Stimulated activated CD4-positive, alpha-beta T cell treated with anti-CD3 and anti-CD28 coated beads, Interleukin-2, amount 100 ng/mL, for 48 hours (primary cell): ENCODE data around the gene MAX.

ENCODE experiments used
- DNase-seq, 2 donors: peaks; one replicate each; pipeline ENCODE4 v3.0.0-alpha.2; 2020

The MAX gene, protein sequence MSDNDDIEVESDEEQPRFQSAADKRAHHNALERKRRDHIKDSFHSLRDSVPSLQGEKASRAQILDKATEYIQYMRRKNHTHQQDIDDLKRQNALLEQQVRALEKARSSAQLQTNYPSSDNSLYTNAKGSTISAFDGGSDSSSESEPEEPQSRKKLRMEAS

DNA sequence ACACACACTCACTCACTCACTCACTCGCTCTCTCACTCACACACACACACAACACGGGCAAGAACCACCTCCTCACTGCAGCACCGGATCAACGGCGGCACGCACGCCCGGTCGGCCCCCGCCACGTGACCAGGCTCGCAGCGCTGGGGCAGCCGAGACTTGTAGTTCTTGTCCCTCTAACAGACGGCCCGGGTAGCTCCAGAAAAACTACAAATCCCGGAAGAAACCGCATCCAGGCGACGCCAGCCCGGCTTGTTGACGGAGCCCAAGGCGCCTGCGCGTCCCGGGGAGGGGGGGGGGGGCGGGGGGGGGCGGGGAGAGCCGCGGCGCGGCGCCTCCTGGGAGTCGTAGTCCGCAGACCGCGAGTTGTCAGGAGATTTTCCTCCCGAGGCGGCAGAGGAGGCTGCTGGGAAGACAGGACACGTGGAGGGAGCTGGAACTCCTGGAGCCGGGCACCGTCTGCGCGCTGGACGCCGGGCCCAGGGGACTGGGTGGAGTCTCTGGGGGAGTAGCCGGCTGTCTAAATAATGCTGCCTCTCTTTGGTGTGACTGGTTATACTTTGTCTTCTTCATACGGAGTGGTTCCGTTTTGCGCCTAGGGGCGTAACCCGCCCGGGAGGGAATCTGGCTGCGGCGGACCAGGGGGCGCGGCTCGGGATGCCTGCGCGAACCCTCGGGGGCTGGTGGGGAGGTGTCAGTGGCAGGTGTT is at the start of gene MAX:
MAX (minus strand) TSS at position 77 of the 709 bp plus-strand sequence. CDS start 178 bp downstream, outside the sequence.
- peak; percentile 93 to 94 for DNase-seq

DNA sequence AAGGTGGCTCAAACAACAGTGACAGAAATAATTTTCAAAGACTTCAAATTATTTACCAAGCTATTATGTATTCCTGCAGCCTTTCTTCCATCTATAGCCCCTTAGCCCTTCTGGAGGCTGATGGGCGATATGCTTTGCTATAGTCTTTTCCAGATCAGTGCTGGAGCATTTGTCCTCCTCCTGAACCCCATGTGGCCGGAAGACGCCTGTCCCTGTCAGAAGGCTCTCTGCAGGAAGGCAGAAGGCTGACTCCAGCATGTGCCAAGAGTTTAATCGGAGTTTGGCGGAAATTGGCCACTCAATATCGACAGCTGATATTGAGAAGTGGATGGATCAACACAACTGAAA is 49.3 kb upstream of the MAX start:
- no peak for DNase-seq

DNA sequence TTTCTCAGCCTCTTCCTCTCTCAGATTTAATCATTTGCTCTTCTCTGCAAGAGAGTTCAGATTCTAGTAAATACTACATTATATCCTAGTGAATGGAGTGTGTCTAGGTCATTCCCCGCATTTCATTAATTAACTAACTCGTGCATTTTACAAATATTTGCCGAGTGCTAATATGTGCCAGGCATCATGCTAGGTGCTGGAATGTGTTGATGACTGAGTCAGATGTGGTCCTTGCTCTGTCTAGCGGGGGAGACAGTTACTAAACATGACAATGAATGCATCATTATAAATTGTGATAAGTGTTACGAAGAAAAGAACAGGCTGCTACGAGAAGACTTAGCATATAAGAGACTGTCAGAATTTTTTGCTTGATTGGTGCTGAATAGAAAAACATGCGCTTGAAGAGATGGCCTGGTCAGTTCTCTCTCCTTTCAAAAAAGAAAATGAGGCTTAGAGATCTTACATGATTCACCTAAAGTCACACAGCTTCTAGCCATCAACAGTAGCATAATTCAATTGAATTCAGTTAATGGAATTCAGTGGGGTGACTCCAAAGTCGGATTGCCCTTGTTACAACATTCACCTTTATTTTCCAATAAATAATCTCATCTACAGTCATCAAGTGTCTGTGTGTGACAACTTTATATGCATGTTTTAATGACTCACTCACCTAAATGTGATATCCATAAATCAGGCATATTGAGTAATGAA is 48.7 kb upstream of the MAX start:
- no peak for DNase-seq

DNA sequence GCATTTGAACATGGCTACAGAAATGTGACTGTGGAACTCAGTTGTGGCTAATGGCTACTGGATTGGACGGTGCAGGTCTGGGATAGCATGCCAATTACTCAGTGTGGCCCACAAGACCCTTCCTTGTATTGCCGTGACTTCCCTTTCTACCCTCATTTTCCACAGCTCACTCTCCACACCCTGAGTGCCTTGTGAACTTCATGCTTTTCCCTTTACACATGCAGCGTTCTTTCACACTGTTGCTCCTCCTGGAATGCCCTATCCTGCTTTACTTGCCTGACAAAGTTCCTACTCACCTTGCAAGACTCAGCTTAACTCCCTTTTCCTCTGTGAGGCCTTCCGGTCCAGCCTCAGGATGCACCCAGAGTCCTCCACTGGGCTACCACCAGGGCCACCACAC is 46.8 kb upstream of the MAX start:
- DNase-seq = no peak

DNA sequence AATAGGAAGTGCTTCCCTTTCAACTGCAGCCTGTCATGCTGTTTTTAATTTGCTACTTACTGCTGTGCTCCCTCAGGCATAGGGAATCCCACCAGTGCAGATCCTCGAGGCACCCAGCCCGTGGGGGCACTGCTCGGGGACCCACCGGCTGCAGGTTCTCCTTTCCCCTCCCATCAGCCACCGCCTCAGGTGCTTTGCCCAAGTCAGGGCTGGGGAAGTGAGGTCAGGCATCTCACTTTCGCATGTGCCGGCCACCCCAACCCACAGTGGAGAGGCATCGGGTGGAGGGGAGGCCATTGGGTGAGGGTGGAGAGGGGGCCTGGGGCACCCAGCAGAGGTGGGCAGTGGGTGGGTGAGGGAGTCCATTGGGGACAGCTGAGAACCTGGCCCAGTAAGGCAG is 41.9 kb upstream of the MAX start:
- DNase-seq = no peak

DNA sequence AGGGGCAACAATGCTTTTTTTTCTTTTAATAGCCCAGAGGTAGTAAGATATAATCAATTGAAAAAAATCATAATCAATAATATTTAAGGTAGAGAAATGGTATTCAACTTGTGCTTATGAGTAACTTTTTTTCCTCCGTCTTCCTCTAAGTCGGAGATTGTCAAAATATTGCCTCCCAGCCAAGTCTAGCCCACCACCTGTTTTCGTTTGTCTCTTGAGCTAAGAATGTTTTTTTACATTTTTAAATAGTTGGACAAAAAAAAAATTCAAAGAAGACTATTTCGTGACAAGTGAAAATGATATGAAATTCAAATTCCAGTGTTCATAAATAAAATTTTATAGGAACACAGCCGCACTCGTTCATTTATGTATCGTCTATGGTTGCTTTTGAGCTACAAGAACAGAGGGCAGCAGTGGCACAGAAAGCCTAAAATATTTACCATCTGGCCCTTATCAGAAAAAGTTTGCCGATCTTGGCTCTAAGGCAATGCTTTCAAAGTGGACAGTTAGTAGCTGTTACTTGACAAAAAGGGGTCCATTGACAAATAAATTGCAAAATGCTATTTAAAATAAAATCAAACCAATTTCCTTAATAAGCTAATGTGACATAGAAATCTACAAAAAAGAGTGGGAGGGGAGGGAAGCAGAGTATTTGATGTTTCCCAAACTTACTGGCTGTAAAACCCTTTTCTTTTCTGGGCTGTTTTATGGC is 40.8 kb upstream of the MAX start:
- no peak for DNase-seq

DNA sequence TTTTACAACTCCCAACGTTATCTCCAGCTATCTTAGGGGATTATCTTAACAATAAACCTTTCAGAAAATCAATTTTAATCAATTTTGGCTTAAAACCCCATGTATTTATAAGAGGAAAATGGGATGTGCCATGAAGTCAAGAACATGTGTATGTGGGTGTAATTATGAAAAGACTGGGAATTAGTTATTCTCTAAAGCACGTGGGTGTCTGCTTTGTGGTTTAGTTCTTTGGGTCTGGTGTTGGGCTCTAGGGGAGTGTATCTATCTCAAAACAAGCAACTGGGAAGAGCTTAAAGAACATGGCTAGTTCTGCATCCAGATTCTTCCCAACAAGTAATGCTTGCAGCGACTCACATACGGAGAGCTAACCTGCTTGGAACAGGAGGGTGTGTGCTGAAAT is 40.1 kb upstream of the MAX start:
- DNase-seq = no peak

DNA sequence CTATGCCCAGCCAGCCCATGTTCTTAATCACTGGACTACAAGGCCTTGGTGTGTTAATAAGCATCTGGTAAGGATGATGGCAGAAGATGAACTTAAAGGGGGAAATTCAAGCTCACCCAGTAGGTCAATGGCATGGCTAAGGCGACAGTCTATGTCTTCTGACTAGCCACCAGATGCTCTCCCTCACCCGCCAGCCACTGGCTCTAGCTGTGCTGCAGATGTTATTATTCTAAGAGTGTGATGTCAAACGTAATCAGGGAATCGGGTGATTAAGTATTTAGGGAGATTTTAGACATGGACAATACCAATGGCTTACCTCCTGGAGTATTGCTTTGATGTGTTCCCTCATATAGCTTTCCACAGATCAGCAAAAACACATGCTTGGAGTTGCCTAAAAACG is 39.2 kb upstream of the MAX start:
- DNase-seq = no peak

DNA sequence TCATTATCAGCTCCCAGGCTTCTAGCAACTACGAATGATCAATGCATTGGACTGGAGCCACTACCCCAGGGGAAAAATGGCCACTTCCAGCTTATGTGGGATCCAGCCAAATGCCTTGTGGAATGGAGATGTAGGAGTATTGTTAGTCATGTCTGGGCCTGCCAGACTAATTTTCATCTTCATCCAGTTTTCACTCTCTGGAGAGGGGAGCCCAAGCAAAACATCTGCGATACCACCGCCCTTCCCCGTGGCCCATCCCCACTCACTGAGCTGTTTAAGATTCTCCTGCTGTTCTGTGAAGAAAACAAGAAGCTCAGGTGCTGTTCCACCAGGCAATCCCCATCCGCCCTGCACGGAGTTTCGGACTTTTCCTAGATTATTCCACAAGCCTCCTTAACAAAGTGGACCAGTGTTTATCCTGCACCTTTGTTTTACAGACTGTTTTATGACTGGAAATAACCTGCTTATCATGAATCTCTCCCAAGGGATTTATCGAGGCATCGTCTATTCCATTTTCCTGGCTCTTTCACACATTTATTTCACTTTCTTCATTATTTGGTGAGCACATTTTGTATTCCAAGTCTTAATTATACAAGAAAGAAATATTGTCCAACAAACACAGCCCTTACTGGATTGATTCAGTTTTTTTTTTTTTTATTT is 35.5 kb upstream of the MAX start:
- no peak for DNase-seq

DNA sequence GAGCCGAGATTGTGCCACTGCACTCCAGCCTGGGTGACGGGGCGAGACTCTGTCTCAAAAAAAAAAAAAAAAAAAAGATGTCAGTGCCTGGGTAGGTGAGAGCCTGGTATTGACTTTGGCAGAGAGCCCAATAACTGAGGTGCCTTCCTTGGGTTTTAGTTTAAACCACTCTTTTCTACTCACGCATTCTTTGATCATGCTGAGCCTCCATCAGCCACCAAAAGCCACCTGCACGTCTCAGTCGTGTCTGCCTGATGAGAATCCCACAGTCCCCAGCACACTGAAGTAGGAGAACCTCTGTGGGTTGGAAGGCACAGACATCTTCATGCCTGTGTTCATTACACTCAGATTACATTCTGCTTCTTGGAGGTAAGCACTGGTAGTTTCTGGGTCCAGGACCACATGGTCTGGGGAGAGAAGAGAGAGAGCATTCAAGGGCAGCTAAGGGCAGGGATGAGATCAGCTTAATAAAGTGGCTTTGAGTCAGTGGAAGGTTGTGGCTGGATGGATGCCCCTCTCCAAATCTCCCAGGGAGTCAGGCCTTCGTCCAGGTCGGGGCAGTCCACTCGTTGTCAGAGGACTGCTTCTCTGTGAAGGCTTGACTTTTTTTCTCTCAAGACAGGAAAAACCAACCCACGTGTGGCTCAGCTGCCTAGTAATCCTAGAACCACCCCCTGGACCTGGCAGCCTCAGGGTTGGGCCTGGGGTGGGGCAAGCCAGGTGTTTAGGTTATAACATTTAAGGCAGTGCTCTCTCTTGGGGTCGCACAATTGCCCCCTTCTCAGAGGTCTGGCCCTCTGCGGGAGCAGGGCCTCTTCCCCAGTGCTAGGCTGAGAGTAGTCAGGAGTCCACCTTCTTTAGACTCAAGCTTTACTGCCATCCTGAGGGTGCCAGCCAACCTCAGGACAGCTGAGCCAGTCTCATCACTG is 32.6 kb upstream of the MAX start:
- DNase-seq = no peak

DNA sequence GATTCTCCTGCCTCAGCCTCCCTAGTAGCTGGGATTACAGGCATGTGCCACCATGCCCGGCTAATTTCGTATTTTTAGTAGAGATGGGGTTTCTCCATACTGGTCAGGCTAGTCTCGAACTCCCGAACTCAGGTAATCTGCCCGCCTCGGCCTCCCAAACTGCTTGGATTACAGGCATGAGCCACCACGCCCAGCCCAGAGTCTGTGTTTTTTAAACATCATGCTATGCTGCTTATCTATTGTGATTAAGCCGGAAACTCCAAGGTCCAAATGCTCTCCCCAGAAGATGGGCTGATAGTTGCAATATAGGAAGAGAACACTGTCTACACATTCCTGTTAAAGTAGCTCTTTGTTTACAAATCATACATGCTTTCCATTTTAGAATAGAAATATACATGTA is 30.5 kb upstream of the MAX start:
- no peak for DNase-seq

DNA sequence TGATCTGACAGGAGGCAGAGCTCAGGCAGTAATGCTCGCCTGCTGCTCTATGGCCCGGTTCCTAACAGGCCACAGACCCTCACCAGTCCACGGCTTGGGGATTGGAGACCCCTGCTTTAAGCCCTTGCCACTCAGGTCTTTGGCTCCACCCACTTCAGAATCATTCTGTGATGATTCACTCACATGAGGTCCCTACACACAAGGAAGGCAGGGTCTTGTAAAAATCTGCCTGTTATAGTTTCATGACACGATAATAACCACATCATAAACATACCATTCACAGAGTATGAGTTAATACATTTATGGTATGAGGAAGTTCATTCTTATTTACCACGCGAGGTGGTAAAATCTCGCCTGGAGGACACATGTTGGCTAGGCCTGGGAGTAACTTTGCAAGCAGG is 29.0 kb upstream of the MAX start:
- DNase-seq = no peak

DNA sequence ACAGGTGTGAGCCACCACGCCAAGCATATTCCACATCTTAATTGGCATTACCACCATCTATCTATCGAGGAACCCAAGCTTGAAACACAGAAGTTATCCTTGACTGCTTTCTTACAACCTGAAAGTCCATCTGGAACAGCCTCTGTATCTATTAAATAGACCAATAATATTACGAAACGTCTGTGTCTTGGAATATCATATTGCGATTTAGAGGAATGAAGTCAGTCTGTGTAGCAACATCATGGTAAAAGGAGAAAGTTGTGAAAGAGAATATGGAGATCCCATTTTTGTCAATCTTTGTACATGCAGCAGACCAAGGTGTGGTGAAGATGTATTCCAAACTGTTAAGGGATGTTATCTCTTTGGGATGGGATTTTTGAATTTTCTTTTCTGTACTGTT is 25.8 kb upstream of the MAX start:
- no peak for DNase-seq

DNA sequence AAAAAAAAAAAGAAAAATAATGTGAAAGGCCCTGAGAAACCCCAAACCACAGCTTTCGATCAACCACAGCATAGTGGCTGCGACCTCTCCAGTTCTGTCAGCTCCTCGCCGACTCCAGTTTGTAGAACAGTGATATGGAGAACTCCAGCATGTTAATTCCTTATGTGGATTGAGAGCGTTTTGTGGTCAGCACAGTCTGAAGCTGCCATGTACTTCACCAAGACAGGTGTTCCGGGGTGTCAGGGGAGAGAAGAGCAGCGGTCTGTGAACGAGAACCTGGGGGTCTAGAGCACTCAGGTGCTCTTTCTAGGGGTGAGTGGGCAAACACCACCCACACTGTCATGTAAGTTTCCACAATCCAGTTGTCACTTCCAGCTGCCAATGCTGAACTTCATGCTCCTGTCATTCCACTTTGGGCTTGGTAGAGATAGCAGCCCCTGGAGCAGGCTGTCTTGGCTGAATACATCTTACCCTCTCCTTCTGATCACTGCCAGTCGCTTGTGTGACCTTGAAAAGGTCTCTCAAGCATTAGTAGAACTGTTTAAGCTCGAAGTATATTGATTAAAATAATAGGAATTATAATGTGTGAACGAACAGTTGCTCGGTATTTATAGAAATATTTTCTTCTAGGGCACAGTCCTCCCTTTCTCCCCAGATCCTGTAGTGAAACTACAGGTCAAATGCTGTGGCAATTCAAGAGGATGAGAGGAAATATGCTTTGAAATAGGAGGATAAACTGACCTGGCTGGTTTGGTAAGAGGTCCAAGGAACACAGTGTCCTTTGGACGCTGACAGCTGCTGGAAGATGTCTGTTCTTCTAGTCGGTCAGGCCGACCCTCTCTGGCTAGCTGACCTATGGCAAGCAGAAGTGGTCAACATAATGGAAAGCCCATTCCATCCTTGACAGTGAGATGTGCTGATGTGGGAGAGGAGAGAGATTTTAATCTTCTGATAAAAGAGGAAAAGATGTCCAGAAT is 15.7 kb upstream of the MAX start:
- no peak for DNase-seq

DNA sequence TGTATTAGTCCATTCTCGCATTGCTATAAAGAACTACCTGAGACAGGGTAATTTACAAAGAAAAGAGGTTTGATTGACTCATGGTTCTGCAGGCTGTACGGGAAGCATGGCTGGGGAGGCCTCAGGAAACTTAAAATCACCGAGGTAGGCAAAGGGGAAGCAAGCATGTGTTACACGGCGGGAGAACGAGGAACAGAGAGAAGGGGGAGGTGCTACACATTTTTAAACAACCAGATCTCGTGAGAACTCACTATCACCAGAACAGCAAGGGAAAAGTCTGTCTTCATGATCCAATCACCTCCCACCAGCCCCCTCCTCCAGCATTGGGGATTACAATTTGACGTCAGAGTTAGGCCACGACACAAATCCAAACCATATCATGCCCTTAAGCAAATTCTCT is 13.3 kb upstream of the MAX start:
- DNase-seq = no peak

DNA sequence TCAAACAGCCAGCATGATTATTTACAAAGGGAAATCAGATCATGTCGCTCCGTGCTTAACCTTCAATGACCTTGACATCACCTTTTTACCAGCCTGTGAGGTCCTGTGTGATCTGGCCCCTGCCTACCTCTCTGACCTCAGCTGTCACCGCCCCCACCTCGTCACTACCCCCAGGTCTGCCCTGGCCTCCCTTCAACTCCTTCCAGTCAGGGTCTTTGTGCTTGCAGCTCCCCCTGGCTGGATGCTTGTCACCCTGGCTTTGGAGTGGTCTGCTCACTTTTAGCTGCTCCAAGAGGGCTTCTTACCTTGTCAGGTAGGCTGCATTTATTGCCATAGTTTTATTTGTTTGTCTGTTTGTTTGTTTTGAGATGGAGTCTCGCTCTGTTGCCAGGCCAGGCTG is 8.2 kb upstream of the MAX start:
- DNase-seq = no peak

DNA sequence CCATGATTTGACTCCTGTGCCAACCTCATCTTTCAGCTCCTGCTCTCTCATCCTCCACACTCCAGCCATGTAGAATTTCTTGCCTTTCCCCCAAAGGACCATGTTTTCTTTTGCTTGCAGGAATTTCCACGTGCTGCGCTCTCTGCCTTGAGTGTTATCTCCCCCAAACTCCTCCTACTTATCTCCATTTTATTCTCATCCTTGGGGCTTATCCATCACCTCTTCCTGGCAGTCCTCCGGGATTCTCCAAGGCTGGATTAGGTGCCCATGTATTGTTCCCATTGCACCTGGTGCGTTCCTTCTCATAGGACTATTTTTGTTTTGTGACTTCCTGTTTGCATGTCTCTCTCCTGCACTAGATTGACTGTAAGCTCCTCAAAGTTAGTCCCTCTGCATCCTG is 7.0 kb upstream of the MAX start:
- DNase-seq = no peak

DNA sequence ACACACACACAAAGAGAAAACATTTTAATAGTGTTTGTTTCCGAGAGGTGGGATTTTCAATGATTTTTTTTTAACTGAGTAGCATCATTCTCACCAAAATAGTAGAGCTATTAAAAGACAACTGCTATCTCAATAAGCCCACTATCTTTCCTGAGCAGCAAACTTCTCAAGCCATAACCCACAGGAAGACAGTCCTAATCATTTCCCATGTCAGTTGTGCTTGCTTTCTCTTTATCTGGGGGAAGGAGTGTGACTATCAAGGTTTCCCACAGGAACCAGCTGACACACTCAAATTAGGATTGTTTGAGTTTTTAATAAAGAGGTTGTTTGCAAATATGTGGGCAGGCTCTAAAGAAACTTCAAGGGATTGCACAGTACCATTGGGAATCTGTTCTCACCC is 4.9 kb upstream of the MAX start:
- DNase-seq = no peak

DNA sequence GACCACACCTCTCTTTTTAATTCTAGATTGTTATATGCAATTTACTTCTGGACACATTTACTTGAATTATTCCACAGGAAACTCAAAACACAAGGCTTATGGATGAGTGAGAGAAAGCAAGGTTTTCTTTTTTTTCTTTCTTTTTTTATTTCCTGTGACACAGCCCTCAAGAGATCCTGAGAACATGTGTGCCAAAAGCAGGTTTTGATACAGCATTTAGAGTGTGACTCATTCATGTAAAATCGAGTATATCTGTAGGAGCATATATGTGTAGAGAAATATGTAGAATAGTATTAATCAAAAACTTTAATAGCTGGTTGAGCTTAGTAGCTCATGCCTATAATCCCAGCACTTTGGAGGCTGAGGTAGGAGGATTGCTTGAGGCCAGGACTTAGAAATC is 4.4 kb upstream of the MAX start:
- no peak for DNase-seq

DNA sequence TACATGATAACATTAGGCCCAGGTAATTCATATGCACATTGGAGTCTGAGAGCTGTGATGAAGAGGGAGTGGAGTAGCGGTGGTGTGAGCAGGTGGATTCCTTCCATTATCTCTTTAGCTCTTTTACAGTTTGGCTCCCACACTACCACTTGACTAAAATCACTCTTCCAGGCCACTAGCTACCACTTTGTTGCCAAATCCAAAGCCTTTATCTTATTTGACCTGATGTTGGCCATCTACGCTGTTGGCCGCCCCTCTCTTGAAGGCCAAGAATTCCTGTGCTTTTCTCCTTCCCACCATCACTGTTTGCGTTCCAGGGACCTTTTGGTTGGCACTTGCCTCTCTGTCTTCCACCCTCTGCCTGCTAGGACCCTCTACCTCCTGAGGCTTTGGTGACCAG is 4.0 kb upstream of the MAX start:
- no peak for DNase-seq

DNA sequence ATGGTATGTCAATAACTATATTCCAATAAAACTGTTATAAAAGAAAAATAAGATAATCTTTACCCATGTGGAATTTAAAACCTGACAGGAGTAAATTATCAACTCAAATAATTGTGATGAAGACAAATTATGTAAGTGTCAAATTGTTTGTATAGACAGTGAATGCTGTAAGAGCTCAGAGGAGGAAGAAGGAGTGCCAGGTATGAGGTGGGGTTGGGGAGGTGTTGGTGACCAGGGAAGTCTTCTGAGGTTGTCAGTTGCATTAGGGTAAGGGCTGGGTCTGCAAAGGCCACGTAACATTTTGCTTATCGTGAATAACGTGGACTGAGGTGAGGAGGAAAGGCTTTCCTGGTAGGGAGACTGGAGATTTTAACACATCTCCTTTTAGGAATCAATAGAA is 2.5 kb upstream of the MAX start:
- no peak for DNase-seq
